Thyroid gland (tissue), 4 donors: ENCODE measurements around the gene RENBP. TPM values are rescaled to one million over a fixed set of nuclear protein-coding genes. Genes with fewer than 3 reads are reported as not detected.
A peak's percentile ranks its signal among the peaks of the same experiment; 100 is the strongest.

Experiments
- DNase-seq, 2 donors: peaks; one replicate each; pipeline ENCODE4 v3.0.0-alpha.2; 2019
- H3K27ac ChIP-seq, 3 donors: fragments of 200-600 bp; sonication (generic); 1 replicate in 2 of 3; 2 replicates in 1 of 3; pipeline ENCODE4 v1.5.1; 2016 to 2019; ENCODE audit warnings: mild to moderate bottlenecking in 1 of 3, moderate library complexity in 1 of 3
- H3K27me3 ChIP-seq: fragments of 200-600 bp; sonication (generic); one replicate; pipeline ENCODE4 v1.5.1; 2019
- H3K36me3 ChIP-seq, 2 donors: fragments of 200-600 bp; sonication (generic); one replicate each; pipeline ENCODE4 v1.5.1; 2016 to 2019
- H3K4me1 ChIP-seq, 2 donors: fragments of 200-600 bp; sonication (generic); one replicate each; pipeline ENCODE4 v1.5.1; 2017 to 2019
- H3K4me3 ChIP-seq, 3 donors: fragments of 200-600 bp; sonication (generic); replicated peaks in 1 of 3; 1 replicate in 2 of 3; 2 replicates in 1 of 3; pipeline ENCODE4 v1.5.1; 2016; ENCODE audit warnings: mild to moderate bottlenecking in 1 of 3
- H3K9me3 ChIP-seq: fragments of 200-600 bp; sonication (generic); one replicate; pipeline ENCODE4 v1.5.1; 2017
- CTCF ChIP-seq, 6 experiments: fragments of 200-600 bp in 3 of 6; fragments of 450-650 bp in 3 of 6; sonication (generic) in 3 of 6; IDR thresholded peaks; one replicate each; pipeline ENCODE4 v1.5.1; 2016 to 2019; ENCODE audit warnings: antibody characterized with exemption in 6 of 6, mild to moderate bottlenecking in 2 of 6, inconsistent platforms in 1 of 6, moderate library complexity in 1 of 6
- POLR2A ChIP-seq, 2 donors: fragments of 450-650 bp; IDR thresholded peaks; one replicate each; pipeline ENCODE4 v1.6.1; 2017; ENCODE audit warnings: antibody characterized with exemption in 2 of 2, mild to moderate bottlenecking in 2 of 2, moderate library complexity in 1 of 2
- WGBS, 2 donors: methylation state at CpG; one replicate each; pipeline ENCODE4 v1.1.5; 2017; 5-methylcytosine and 5-hydroxymethylcytosine counted together
- intact Hi-C: fragments of 100-400 bp; cut with DNase I; formaldehyde crosslinking; loops from one replicate; pipeline ENCODE4 v1.15.1; 2023
- total RNA-seq, 4 donors: library from RNA; depleted of rRNA; stranded (reverse); fragments of >200 nt; gene quantifications; one replicate each; pipeline ENCODE4 v1.2.3, GENCODE V29; 2016

The RENBP gene
- total RNA-seq, 4 donors from 2014 or later = 3.6 to 16.5 (median 4.4) TPM

- no peak for DNase-seq
- H3K27me3 ChIP-seq = no peaks in the 10 kb centered on the region
- no peak for TF ChIP-seq CTCF (IDR thresholded peaks at IDR 0.05)
- TF ChIP-seq POLR2A (IDR thresholded peaks at IDR 0.05) = no peak
- peak overlapping the region; percentile 71 to 83 (median 76) for H3K27ac ChIP-seq
- H3K4me1 ChIP-seq = peaks cover 4 to 20% of the 10 kb centered on the region in 2 donors
- 20 to 80% methylated on average over 1 to 3 of the region's 31 CpGs for WGBS, 2 donors
- no peaks in the 10 kb centered on the region for H3K9me3 ChIP-seq
- H3K36me3 ChIP-seq = peaks cover 0 to 5% of the 10 kb centered on the region in 2 donors
- intact Hi-C loops = no loop called here
- peak overlapping the region in 2 of 3 donors; percentile 18 to 49 for H3K4me3 ChIP-seq
Observed at GRCh38 chrX:153926858-153927671, 17.4 kb downstream of the RENBP start.

- H3K36me3 ChIP-seq = peaks cover 0 to 1% of the 10 kb centered on the region in 2 donors
- WGBS, 2 donors = 0% methylated on average over 1 of the region's 4 CpGs; no CpG with 5 or more reads in 1 of the 2 donors
- TF ChIP-seq CTCF (IDR thresholded peaks at IDR 0.05) = no peak
- TF ChIP-seq POLR2A (IDR thresholded peaks at IDR 0.05) = no peak
- intact Hi-C loops = no loop called here
- DNase-seq = no peak
- no peaks in the 10 kb centered on the region for H3K27me3 ChIP-seq
- no peaks in the 10 kb centered on the region for H3K9me3 ChIP-seq
- H3K4me1 ChIP-seq = peaks cover 4 to 20% of the 10 kb centered on the region in 2 donors
- H3K27ac ChIP-seq = peak overlapping the region in 1 of 3 donors; percentile 83
- H3K4me3 ChIP-seq = no peak overlapping the region
Observed at GRCh38 chrX:153926552-153926857, 17.9 kb downstream of the RENBP start.

GRCh38 chrX:153925739-153926551 lies 18.5 kb downstream of the RENBP start, which contains the start of gene ARHGAP4:
ARHGAP4 (minus strand) TSS chrX:153926264; CDS start chrX:153926202, 62 bp downstream.
- Histone ChIP-seq H3K36me3 (no peaks in the 10 kb centered on the region), H3K4me1 (peaks cover 4 to 20% of the 10 kb centered on the region in 2 donors), H3K27me3 (no peaks in the 10 kb centered on the region), H3K27ac (peak within 1 kb of the TSS in 1 of 3 donors; percentile 83), H3K9me3 (no peaks in the 10 kb centered on the region), H3K4me3 (peak within 1 kb of the TSS in 1 of 3 donors; percentile 49)
- no peak for DNase-seq
- intact Hi-C loops = no loop called here
- no peak for TF ChIP-seq POLR2A (IDR thresholded peaks at IDR 0.05)
- no peak for TF ChIP-seq CTCF (IDR thresholded peaks at IDR 0.05)
- 33 to 40% methylated on average over 4 to 9 of the region's 59 CpGs for WGBS, 2 donors

- Histone ChIP-seq H3K4me1 (peaks cover 4 to 20% of the 10 kb centered on the region in 2 donors), H3K27ac (no peak overlapping the region), H3K4me3 (no peak overlapping the region), H3K36me3 (no peaks in the 10 kb centered on the region), H3K27me3 (no peaks in the 10 kb centered on the region), H3K9me3 (no peaks in the 10 kb centered on the region)
- TF ChIP-seq CTCF (IDR thresholded peaks at IDR 0.05) (no peak), POLR2A (IDR thresholded peaks at IDR 0.05) (no peak)
- WGBS, 2 donors = 88 to 90% methylated on average over 2 to 3 of the region's 4 CpGs
- intact Hi-C loops = no loop called here
- no peak for DNase-seq
Observed at GRCh38 chrX:153925387-153925738, 19.1 kb downstream of the RENBP start.
